Endometrial microvascular endothelial cells (primary cell): ENCODE measurements around the gene GPRC5B. TPM values are rescaled to one million over a fixed set of nuclear protein-coding genes. Genes with fewer than 3 reads are reported as not detected.

Source experiments
- in situ Hi-C: cut with HindIII; loops from 2 replicates; pipeline ENCODE4 v1.10.0; 2017; ENCODE audit warnings: low sequenced_read_pairs, low pct_unique_long_range_greater_than_20kb; ENCODE audit errors: inconsistent ontology term
- total RNA-seq: library from RNA; depleted of rRNA; stranded (reverse); fragments of >200 nt; gene quantifications from one replicate; pipeline ENCODE4 v1.2.3, GENCODE V29; 2015; ENCODE audit errors: inconsistent ontology term

GPRC5B gene
- total RNA-seq, 1 donor from 2014 or later, result 7.9 TPM

- in situ Hi-C loops, result no loop called here
These were observed 28.5 kb downstream of the GPRC5B start for GRCh38 chr16:19856120-19856519.

GRCh38 chr16:19854543-19854876 lies 30.1 kb downstream of the GPRC5B start:
- in situ Hi-C loops, result no loop called here

- in situ Hi-C loops, result no loop called here
These were observed 30.7 kb downstream of the GPRC5B start for GRCh38 chr16:19853742-19854542.

- in situ Hi-C loops, result no loop called here
These were observed 31.4 kb downstream of the GPRC5B start for GRCh38 chr16:19853132-19853741.

GRCh38 chr16:19851476-19851875 lies 33.2 kb downstream of the GPRC5B start:
- in situ Hi-C loops, result no loop called here

- in situ Hi-C loops, result no loop called here
These were observed 34.4 kb downstream of the GPRC5B start for GRCh38 chr16:19850131-19850817.

- in situ Hi-C loops, result no loop called here
These were observed 35.9 kb downstream of the GPRC5B start for GRCh38 chr16:19848756-19849155.

- in situ Hi-C loops, result no loop called here
These were observed 38.2 kb downstream of the GPRC5B start for GRCh38 chr16:19846436-19846835.

- in situ Hi-C loops, result no loop called here
These were observed 39.6 kb downstream of the GPRC5B start for GRCh38 chr16:19844945-19845641.

GRCh38 chr16:19843371-19843770 lies 41.3 kb downstream of the GPRC5B start:
- in situ Hi-C loops, result no loop called here

GRCh38 chr16:19842426-19843157 lies 42.1 kb downstream of the GPRC5B start:
- in situ Hi-C loops, result no loop called here

GRCh38 chr16:19841184-19841583 lies 43.5 kb downstream of the GPRC5B start:
- in situ Hi-C loops, result no loop called here

GRCh38 chr16:19840524-19841110 lies 44.0 kb downstream of the GPRC5B start:
- in situ Hi-C loops, result no loop called here

GRCh38 chr16:19837984-19838707 lies 46.5 kb downstream of the GPRC5B start:
- in situ Hi-C loops, result no loop called here

- in situ Hi-C loops, result no loop called here
These were observed 47.2 kb downstream of the GPRC5B start for GRCh38 chr16:19837331-19837980.

- in situ Hi-C loops, result no loop called here
These were observed 48.7 kb downstream of the GPRC5B start for GRCh38 chr16:19835968-19836421.

- in situ Hi-C loops, result no loop called here
These were observed 49.5 kb downstream of the GPRC5B start for GRCh38 chr16:19835196-19835595.
